HG03439 (cell line): ENCODE measurements around the gene EP300.

Source experiments
- ATAC-seq: cut with Tn5 transposase; IDR thresholded peaks from one replicate; pipeline ENCODE4 v1.9.1; 2021; ENCODE audit warnings: mild to moderate bottlenecking, moderate library complexity; ENCODE audit not compliant: unreplicated experiment

Gene EP300

DNA sequence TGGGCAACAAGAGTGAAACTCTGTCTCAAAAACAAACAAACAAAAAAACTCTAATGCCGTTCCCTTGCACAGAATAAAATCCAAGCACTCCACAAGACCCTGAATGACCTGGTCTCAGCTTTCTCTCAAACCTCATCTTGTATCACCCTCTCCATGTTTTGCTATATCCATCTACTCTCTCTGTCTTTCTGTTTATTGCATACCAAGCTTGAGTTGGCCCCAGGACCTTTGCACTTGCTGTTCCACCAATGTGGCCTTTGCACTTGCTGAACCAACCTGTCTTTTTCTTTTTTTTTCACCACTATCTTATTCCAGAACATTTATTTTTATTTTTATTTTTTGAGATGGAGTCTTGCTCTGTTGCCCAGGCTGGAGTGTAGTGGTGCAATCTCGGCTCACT is 110.7 kb downstream of the EP300 start:
- ATAC-seq: no peak

DNA sequence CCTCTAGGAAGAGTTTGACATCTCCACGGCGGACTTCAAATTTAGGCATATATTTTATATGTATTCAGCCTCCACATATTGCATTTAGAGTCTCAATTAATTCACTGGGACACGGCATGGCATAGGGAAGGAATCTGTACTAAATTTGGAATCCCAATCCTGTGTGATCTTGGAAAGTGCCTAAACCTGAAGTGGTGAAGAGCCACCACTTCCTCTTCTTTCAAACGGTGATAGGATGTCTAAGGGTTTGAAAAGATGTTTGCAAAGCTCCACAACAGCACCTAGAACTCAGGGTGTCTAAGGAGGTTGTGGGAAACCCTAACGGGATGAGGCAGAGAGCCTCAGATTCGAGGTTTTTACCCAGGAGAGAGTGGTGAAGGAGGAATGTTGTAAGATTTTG is 111.7 kb downstream of the EP300 start:
- no peak for ATAC-seq

DNA sequence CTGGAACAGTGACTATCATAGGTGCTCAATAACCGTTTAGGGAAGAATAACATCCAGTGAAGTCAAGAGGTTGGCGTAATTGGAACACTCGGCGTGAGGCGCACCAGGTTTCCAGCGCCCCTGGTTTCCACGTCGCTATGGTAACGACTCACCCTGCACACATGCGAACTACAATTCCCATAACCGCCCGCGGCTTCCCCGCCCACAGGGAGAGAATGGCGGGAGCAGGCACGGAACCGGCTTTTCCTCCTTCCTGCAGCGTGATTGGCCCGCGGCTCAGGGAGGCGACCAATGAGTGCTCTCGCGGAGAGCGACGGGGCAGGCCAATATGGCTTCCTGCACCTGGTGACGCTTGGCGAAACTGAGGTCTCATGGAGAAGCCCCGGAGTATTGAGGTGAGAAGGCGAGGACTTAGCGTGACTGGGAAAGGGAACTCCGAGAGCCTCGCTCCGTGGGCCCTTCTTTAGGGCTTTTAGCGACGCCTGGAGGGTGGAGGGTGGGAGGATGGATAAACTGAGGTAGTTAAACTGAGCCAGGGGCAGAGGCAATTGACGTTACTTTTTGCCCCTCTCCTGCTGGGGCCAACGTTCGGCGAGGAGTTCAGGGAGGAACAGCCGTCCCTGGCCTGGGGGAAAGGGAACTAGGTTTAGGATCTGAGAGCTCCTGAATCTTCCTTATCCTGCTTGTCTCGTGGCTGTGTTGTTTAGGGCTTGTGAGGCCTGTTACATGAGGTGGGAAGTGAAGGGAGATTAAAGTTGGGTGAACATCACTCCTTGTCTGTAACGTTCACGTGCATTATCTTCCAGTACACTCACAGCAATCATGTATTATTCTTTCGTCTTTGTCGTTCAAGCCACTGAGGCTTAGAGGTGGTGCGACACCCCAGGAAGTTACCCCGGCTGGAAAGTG is 112.9 kb downstream of the EP300 start, which contains the start of gene L3MBTL2:
TSS of gene L3MBTL2 (plus strand) at position 321 of the 909 bp plus-strand sequence. CDS start at position 372, 51 bp downstream.
- ATAC-seq: peak; percentile 96

DNA sequence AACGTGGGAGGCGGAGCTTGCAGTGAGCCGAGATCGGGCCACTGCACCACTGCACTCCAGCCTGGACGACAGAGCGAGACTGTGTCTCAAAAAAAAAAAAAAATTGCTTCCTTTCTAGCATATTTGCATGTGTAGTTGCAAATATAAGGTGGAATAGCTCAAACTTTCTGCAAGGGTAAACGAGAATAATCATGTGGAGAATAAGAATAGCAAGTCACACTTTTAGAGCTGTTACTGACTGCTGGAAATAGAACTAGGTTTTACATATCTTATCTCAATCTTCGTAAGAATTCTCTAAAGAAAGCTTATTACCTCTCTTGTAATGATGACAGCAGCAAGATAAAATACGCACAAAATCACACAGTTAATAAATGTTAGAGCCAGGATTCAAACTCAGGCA is 114.3 kb downstream of the EP300 start:
- ATAC-seq: no peak

DNA sequence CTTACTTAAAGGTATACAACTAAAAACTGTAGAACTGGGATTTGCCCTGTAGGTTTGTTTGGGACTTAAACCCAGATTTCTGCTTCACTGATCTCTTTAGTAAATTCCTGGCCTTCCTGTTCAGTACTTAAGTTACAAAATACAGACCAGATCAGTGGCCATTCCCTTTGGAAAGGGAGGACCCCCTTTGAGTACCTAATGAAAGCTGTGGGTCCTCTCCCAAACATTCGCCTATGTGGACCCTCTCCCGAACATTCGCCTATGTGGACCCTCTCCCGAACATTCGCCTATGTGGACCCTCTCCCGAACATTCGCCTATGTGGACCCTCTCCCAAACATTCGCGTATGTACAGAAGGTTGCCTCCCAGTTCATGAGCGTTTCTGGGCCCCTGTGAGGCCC is 123.0 kb downstream of the EP300 start:
- no peak for ATAC-seq

DNA sequence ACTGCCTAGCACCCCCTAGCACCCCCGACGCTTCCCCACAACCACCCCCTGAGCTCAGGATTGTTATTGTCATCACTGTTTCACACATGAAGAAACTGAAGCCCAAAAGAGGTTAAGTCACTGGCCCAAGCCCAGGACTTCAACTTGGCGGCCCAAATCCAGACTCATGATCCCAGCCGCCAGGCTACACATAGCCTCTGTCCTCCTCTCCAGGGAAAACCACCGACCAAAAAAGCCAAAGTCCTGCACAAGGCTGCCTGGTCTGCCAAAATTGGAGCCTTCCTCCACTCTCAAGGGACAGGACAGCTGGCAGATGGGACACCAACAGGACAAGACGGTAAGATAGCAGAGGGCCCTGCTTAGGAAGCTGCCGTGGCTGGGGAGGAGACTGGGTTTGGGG is 123.5 kb downstream of the EP300 start:
- ATAC-seq: no peak

DNA sequence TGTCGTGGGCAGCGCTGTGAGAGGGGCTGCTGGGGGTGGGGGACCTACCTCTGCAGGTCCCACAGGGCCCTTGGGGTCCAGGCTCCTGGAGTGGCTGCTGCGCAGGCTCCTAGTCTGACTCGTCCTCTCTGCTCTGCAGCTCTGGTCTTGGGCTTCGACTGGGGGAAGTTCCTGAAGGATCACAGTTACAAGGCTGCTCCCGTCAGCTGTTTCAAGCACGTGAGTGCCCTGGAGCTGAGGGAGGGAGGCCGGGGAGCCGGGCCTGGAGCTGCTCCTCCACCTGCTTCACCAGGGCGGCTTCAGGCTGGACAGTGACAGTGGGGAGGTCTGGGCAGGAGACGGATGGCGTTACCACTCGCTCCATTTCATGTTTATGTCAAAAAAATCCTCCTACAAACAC is 124.6 kb downstream of the EP300 start:
- ATAC-seq: no peak

DNA sequence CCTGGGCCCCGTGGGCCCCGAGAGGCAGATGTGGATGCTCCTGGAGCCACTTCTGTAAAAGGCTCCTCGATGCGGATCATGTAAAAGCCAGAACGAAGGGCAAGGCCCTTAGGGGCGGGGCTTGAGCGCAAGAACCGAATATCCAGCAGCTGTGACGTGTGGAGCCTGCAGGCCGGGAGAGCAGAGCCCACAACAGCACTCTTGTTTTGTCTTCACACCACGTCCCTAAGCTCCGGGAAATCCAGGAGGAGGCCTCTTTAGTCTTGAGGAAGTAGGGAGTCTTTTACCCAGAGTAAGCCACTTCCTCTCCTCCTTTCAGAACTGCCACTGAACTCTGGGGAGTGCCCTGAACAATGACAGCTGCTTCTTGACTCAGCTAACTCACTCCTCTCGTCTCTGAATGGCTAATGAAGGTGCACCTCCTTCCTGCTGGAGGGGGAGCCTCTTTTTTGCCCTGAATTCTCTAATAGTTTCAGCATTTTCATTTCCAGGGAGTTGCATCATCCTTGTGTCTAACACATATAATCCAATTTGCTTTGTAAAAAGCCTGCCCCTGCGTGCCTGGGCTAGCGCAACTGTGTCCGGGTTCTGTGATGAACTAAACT is 125.3 kb downstream of the EP300 start:
- ATAC-seq: no peak

DNA sequence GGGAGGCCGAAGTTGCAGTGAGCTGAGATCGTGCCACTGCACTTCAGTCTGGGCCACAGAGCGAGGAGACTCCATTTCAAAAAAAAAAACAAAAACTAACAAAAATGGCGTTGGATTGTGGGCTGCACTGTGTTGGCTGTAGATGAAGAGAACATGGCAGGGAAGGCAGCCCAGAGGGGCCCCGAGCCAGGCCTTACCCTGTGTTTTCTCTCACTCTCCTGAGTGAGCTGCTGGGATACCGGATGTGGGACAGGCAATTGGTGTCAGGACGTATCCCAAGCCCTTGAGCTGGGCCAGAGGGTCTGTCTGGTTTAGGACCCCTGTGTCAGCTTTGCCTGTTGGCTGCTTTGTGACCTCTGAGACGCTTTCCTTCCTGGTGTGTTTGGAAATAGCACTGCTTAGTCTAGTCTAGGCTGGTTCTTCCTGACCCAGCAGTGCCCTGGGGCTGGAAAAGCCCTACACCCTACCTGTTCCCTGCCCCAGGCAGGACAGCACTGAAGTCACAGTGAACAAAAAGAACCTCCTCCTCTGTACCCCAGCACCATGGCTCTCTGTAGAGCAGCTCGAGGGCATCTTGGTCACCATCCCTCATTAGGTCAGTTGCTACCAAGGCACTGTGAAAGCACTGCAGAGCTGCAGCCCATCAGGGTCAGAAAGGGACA is 130.6 kb downstream of the EP300 start:
- ATAC-seq: no peak

DNA sequence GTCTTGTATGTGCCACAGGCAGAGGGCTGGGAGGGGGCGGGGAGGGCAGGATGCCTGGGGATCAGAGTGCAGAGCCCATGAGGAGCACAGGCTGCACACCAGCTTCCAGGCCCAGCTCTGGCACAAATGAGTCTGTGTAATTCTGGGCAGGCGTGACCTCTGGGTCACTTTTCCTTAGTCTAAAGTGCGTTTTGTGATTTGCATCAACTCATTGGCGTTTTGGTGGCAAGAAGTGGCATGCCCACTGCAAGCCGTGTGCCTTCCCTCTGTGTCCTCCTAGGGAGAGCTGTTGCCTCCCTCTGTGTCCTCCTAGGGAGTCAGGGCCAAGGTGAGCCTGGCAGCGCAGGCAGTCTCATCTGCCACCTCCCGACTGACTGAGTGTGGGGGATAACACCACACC is 131.1 kb downstream of the EP300 start:
- ATAC-seq: no peak

DNA sequence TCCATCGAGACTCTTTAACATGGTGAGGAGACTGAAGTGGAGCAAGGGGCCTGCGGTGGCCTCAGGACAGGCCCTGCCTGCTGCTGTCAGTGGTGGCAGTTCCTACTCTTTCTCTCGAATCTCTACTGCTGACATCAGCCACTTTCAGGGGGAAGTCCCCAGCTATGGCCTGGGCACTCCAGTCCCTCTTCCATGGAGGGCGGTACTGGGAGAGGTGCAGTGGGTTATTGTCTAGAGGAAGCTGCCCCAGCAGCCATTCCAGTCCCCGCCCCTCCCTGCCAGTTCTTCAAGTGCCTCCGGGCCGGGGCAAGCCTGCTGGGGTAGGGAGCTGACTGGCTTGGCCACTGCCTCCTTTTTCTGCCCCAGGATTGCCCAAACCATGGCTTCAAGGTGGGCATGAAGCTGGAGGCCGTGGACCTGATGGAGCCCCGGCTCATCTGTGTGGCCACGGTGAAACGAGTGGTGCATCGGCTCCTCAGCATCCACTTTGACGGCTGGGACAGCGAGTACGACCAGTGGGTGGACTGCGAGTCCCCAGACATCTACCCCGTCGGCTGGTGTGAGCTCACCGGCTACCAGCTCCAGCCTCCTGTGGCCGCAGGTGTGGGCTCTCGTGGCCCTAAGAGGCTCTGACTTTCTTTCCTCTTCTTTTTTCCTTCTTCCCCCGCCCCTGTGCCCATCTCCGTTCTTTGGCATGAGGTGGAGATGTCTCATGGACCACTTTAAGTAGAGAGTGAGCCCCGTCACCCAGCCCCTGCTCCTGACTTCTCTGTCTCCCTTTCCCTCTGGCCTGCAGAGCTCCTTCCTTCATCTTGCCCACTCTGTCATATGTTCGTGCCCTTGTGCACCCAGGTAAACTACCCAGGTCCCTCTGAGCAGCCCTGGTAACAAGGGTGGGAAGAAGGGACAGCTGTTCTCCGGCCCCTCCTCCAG is 134.6 kb downstream of the EP300 start:
- ATAC-seq: no peak

DNA sequence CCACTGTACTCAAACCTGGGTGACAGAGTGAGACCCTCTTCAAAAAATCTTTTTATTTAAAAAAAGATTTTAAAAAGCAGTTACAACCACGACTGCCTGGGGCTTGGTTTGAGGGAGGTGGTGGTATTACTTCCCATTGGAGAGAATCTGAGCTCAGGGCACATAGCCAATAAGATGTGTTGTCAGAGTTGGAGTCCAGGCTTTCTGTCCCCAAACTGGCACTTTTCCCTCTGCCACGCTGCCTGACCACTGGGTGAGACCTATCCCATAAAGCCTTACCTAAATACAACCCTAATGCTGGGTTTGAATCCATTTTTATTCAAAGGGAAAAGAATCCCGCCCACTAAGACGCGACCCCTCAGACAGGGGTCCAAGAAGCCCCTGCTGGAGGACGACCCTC is 136.8 kb downstream of the EP300 start:
- no peak for ATAC-seq
